K562 (cell line): ENCODE results near the gene CACTIN. TPM values are rescaled to one million over a fixed set of nuclear protein-coding genes. Genes with fewer than 3 reads are reported as not detected.

Source experiments
- ATF7 ChIP-seq: fragments of 450-650 bp; IDR thresholded peaks from 2 replicates; pipeline ENCODE4 v1.7.1; 2014; ENCODE audit warnings: mild to moderate bottlenecking, moderate library complexity
- BCL6 ChIP-seq: fragments of 250-450 bp; sonication (Bioruptor Pico); IDR thresholded peaks from 2 replicates; pipeline ENCODE4 v1.4.0; 2020
- CBFA2T3 ChIP-seq: fragments of 450-650 bp; IDR thresholded peaks from 2 replicates; pipeline ENCODE4 v1.6.1; 2017
- HDAC2 ChIP-seq: fragments of 450-650 bp; IDR thresholded peaks from 2 replicates; pipeline ENCODE4 v1.6.1; 2016; ENCODE audit warnings: mild to moderate bottlenecking
- NFIC ChIP-seq: fragments of 450-650 bp; IDR thresholded peaks from 2 replicates; pipeline ENCODE4 v1.6.1; 2017; ENCODE audit warnings: mild to moderate bottlenecking, inconsistent platforms
- SMC3 ChIP-seq: conservative IDR thresholded peaks from 2 replicates; pipeline ENCODE4 v1.6.1; 2011; ENCODE audit warnings: low read depth, low read length, improper control_type of control experiment; ENCODE audit not compliant: insufficient read depth
- U2AF2 ChIP-seq: fragments of 200-400 bp; formaldehyde crosslinking; optimal IDR thresholded peaks from 2 replicates; pipeline ENCODE3; 2017; ENCODE audit warnings: low read depth, mild to moderate bottlenecking, low read length
- XRCC3 ChIP-seq: fragments of 450-650 bp; IDR thresholded peaks from 2 replicates; pipeline ENCODE4 v1.6.1; 2017; ENCODE audit warnings: mild to moderate bottlenecking, moderate library complexity
- ZNF274 ChIP-seq: IDR thresholded peaks from 2 replicates; pipeline ENCODE4 v1.6.1; 2011; ENCODE audit warnings: low read depth, mild to moderate bottlenecking, low read length, moderate library complexity, borderline replicate concordance
- polyA plus RNA-seq, 8 experiments: library from polyadenylated mRNA; depleted of rRNA in 4 of 8; stranded (reverse) in 5 of 8; unstranded in 3 of 8; fragments of >200 nt; fragmentation: Nextera tagmentation in 2 of 8; fragmentation: Illumina TruSeq in 1 of 8; extraction: Ambion mirVana in 2 of 8; extraction: Trizol in 1 of 8; gene quantifications; 2 replicates each; pipeline versions ENCODE4 v1.2.1 to v1.2.3, GENCODE V29; 2011 to 2014; ENCODE audit warnings: inconsistent platforms in 1 of 8, missing spikeins in 1 of 8
- total RNA-seq, 7 experiments: library from RNA; depleted of rRNA in 6 of 7; stranded (reverse); fragments of >200 nt in 6 of 7; fragmentation: Illumina TruSeq in 2 of 7; extraction: Trizol in 2 of 7; gene quantifications; 2 replicates each; pipeline versions ENCODE4 v1.2.1 to v1.2.3, GENCODE V29; 2011 to 2021; ENCODE audit warnings: low replicate concordance in 1 of 7
- TF ChIP-seq, protein P1 (sequence below): fragments of 450-650 bp; IDR thresholded peaks from 2 replicates; pipeline ENCODE4 v1.6.1; 2016; ENCODE audit warnings: low read depth, mild to moderate bottlenecking, moderate library complexity
- TF ChIP-seq, protein P2 (sequence below), 2 experiments: fragments of 450-650 bp; formaldehyde crosslinking in 1 of 2; IDR thresholded peaks; 2 replicates each; pipeline versions ENCODE4 v1.4.0 to v1.6.1; 2014 to 2020; ENCODE audit warnings: mild to moderate bottlenecking in 2 of 2, borderline replicate concordance in 1 of 2, low read depth in 1 of 2
- TF ChIP-seq, protein P3 (sequence below): fragments of 450-650 bp; IDR thresholded peaks from 2 replicates; pipeline ENCODE4 v1.7.0; 2016; ENCODE audit warnings: borderline replicate concordance
- TF ChIP-seq, protein P4 (sequence below): fragments of 450-650 bp; IDR thresholded peaks from 2 replicates; pipeline ENCODE4 v1.6.1; 2014; ENCODE audit warnings: low read depth, mild to moderate bottlenecking, moderate library complexity, borderline replicate concordance
- TF ChIP-seq, protein P5 (sequence below): fragments of 450-650 bp; formaldehyde crosslinking; IDR thresholded peaks from 2 replicates; pipeline ENCODE4 v1.4.0; 2022; ENCODE audit warnings: mild to moderate bottlenecking, moderate library complexity

Gene CACTIN
- total and polyA plus RNA-seq, 9 of the 15 experiments (the other 6 are each of a cell fraction or from before 2014, with no cell fraction given), result 0.15 to 49.2 (median 15.0) TPM

DNA sequence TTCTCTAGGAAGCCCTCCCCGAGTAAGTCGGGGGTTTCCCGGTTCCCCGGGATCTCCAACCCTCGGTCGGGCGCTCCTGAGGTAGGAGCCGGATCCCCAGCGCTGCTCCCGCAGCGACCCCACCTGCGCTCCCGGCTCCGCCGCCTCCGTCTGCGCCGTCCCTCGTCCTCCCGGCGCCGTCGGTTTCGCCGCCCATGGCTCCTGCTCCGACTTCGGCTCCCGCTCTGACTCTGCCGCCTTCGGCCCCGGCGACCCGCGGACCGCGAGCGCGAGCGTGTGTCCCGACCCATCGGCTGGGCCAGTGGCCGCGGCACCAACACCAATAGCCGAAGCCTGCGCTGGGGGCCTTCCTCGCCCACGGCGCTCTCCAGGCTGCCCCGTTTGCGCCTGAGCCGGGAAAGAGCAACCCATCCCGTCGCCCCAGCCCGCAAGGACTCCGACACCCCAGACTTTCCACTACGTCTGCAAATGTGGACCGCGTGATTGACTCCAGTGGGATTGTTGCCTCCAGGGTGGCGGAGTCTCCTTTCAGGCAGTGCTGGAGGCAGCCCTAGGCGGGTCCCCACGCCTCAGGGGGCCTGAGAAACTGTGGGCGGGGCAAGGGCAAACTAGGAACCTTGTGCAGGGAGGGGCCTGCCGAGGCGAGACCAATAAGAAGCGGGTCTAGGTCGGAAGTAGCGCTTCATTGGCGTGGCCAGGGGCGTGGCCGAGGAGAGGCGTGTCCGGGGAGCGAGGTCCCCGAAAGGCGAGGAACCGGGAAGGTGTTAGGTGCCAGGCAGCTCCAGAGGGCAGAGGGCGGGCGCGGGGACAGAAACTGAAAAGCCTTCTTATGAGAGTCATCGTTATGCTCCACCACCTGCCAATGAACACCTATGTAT lies at the start of gene CACTIN (continued):
- TF ChIP-seq BCL6 (CRISPR knock-in tag) (no peak), U2AF2 (no peak), CBFA2T3 (no peak), XRCC3 (no peak), ATF7 (peak; percentile 84; the same call in 1 of the 2 replicates), SMC3 (peak; percentile 7; the same call in 1 of the 2 replicates), ZNF274 (no peak), NFIC (no peak), HDAC2 (no peak; the same call in 1 of the 2 replicates)
- TF ChIP-seq, protein P1, sequence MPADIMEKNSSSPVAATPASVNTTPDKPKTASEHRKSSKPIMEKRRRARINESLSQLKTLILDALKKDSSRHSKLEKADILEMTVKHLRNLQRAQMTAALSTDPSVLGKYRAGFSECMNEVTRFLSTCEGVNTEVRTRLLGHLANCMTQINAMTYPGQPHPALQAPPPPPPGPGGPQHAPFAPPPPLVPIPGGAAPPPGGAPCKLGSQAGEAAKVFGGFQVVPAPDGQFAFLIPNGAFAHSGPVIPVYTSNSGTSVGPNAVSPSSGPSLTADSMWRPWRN, result no peak
- TF ChIP-seq, protein P2, sequence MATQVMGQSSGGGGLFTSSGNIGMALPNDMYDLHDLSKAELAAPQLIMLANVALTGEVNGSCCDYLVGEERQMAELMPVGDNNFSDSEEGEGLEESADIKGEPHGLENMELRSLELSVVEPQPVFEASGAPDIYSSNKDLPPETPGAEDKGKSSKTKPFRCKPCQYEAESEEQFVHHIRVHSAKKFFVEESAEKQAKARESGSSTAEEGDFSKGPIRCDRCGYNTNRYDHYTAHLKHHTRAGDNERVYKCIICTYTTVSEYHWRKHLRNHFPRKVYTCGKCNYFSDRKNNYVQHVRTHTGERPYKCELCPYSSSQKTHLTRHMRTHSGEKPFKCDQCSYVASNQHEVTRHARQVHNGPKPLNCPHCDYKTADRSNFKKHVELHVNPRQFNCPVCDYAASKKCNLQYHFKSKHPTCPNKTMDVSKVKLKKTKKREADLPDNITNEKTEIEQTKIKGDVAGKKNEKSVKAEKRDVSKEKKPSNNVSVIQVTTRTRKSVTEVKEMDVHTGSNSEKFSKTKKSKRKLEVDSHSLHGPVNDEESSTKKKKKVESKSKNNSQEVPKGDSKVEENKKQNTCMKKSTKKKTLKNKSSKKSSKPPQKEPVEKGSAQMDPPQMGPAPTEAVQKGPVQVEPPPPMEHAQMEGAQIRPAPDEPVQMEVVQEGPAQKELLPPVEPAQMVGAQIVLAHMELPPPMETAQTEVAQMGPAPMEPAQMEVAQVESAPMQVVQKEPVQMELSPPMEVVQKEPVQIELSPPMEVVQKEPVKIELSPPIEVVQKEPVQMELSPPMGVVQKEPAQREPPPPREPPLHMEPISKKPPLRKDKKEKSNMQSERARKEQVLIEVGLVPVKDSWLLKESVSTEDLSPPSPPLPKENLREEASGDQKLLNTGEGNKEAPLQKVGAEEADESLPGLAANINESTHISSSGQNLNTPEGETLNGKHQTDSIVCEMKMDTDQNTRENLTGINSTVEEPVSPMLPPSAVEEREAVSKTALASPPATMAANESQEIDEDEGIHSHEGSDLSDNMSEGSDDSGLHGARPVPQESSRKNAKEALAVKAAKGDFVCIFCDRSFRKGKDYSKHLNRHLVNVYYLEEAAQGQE (IDR thresholded peaks at IDR 0.05; ENCODE audit: borderline replicate concordance), result no peak
- TF ChIP-seq, protein P2 (CRISPR knock-in tag; IDR thresholded peaks at IDR 0.05; ENCODE audit: low read depth), result 0 out of 2 replicates have a peak, but pooled peaks have one; percentile 24
- TF ChIP-seq, protein P3, sequence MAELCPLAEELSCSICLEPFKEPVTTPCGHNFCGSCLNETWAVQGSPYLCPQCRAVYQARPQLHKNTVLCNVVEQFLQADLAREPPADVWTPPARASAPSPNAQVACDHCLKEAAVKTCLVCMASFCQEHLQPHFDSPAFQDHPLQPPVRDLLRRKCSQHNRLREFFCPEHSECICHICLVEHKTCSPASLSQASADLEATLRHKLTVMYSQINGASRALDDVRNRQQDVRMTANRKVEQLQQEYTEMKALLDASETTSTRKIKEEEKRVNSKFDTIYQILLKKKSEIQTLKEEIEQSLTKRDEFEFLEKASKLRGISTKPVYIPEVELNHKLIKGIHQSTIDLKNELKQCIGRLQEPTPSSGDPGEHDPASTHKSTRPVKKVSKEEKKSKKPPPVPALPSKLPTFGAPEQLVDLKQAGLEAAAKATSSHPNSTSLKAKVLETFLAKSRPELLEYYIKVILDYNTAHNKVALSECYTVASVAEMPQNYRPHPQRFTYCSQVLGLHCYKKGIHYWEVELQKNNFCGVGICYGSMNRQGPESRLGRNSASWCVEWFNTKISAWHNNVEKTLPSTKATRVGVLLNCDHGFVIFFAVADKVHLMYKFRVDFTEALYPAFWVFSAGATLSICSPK, result no peak
- TF ChIP-seq, protein P4, sequence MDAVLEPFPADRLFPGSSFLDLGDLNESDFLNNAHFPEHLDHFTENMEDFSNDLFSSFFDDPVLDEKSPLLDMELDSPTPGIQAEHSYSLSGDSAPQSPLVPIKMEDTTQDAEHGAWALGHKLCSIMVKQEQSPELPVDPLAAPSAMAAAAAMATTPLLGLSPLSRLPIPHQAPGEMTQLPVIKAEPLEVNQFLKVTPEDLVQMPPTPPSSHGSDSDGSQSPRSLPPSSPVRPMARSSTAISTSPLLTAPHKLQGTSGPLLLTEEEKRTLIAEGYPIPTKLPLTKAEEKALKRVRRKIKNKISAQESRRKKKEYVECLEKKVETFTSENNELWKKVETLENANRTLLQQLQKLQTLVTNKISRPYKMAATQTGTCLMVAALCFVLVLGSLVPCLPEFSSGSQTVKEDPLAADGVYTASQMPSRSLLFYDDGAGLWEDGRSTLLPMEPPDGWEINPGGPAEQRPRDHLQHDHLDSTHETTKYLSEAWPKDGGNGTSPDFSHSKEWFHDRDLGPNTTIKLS, result 0 out of 2 replicates have a peak, but pooled peaks have one; percentile 10
- TF ChIP-seq, protein P5, sequence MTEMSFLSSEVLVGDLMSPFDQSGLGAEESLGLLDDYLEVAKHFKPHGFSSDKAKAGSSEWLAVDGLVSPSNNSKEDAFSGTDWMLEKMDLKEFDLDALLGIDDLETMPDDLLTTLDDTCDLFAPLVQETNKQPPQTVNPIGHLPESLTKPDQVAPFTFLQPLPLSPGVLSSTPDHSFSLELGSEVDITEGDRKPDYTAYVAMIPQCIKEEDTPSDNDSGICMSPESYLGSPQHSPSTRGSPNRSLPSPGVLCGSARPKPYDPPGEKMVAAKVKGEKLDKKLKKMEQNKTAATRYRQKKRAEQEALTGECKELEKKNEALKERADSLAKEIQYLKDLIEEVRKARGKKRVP, result no peak
